Endothelial cell of umbilical vein (primary cell): ENCODE measurements around the gene CARS1. TPM values are rescaled to one million over a fixed set of nuclear protein-coding genes. Genes with fewer than 3 reads are reported as not detected.

Source experiments
- BruUV-seq: library from RNA; stranded (reverse); fragments of 400-500 nt; replicated peaks from 2 replicates; lab custom pipeline; 2021; lab: Mats Ljungman, UMichigan
- CTCF ChIA-PET: fragments of 300-600, 350-600 bp; sonication (Branson Sonifier 250); formaldehyde crosslinking; loops from one replicate; lab custom pipeline; 2021; ENCODE audit warnings: antibody characterized with exemption, inconsistent platforms; lab: Charles Lee
- POLR2A ChIA-PET: fragments of 300-600, 350-600 bp; sonication (Branson Sonifier 250); formaldehyde crosslinking; loops from one replicate; lab custom pipeline; 2021; ENCODE audit warnings: antibody characterized with exemption, inconsistent platforms; lab: Charles Lee
- DNase-seq: peaks from one replicate; pipeline ENCODE4 v3.0.0-alpha.2; 2011; ENCODE audit warnings: low read depth, low spot score
- FAIRE-seq: peaks from 2 replicates; lab custom pipeline; 2011; peaks lifted over from hg19 to GRCh38; lab: Jason Lieb, UNC
- H2AFZ ChIP-seq: 2 replicates; pipeline ENCODE4 v1.6.0; 2012; ENCODE audit warnings: low read depth, low read length, control low read depth, inconsistent platforms
- H3K27ac ChIP-seq: 2 replicates; pipeline ENCODE4 v1.5.1; 2011; ENCODE audit warnings: low read depth, mild to moderate bottlenecking, control low read depth, low read length, moderate library complexity; ENCODE audit not compliant: insufficient read depth
- H3K27me3 ChIP-seq, 2 experiments: 2 replicates each; pipeline versions ENCODE4 v1.6.0 to v1.6.1; 2011; ENCODE audit warnings: low read length in 2 of 2, mixed read lengths in 1 of 2; ENCODE audit not compliant: control insufficient read depth in 2 of 2, insufficient read depth in 2 of 2
- H3K36me3 ChIP-seq, 2 experiments: 2 replicates in 1 of 2; 3 replicates in 1 of 2; pipeline ENCODE4 v1.5.1; 2011; ENCODE audit warnings: low read length in 2 of 2, mild to moderate bottlenecking in 1 of 2, moderate library complexity in 1 of 2; ENCODE audit not compliant: control insufficient read depth in 2 of 2, insufficient read depth in 2 of 2; ENCODE audit errors: extremely low read depth in 1 of 2
- H3K4me1 ChIP-seq: 3 replicates; pipeline ENCODE4 v1.5.1; 2011; ENCODE audit warnings: mild to moderate bottlenecking, low read length; ENCODE audit not compliant: control insufficient read depth, insufficient read depth; ENCODE audit errors: extremely low read depth
- H3K4me2 ChIP-seq: 2 replicates; pipeline ENCODE4 v1.6.1; 2011; ENCODE audit warnings: low read length, control low read depth, mixed read lengths; ENCODE audit not compliant: insufficient read depth
- H3K4me3 ChIP-seq, 3 experiments: fragments of 200-600 bp in 1 of 3; sonication (generic), shearing (Covaris generic) in 1 of 3; replicated peaks in 1 of 3; 2 replicates each; pipeline ENCODE4 v1.5.1; 2011 to 2016; ENCODE audit warnings: control low read depth in 3 of 3, low read length in 3 of 3, mild to moderate bottlenecking in 2 of 3, inconsistent platforms in 1 of 3, low read depth in 1 of 3, moderate library complexity in 1 of 3; ENCODE audit not compliant: insufficient read depth in 1 of 3
- H3K79me2 ChIP-seq: 2 replicates; pipeline ENCODE4 v1.6.0; 2012; ENCODE audit warnings: low read length, inconsistent platforms; ENCODE audit not compliant: control insufficient read depth, insufficient read depth
- H3K9ac ChIP-seq: replicated peaks from 2 replicates; pipeline ENCODE3; 2011; ENCODE audit warnings: low read length, control low read depth; ENCODE audit not compliant: insufficient read depth; ENCODE audit errors: extremely low read depth
- H3K9me1 ChIP-seq: replicated peaks from 3 replicates; pipeline ENCODE4 v1.6.0; 2011; ENCODE audit warnings: mild to moderate bottlenecking, low read length; ENCODE audit not compliant: control insufficient read depth, insufficient read depth; ENCODE audit errors: extremely low read depth
- H3K9me3 ChIP-seq: replicated peaks from 2 replicates; pipeline ENCODE4 v1.5.1; 2012; ENCODE audit warnings: low read length, inconsistent platforms; ENCODE audit not compliant: control insufficient read depth, insufficient read depth
- H4K20me1 ChIP-seq: replicated peaks from 2 replicates; pipeline ENCODE3; 2011; ENCODE audit warnings: mild to moderate bottlenecking, low read length; ENCODE audit not compliant: control insufficient read depth, insufficient read depth; ENCODE audit errors: extremely low read depth
- EZH2 ChIP-seq: IDR thresholded peaks from 2 replicates; pipeline ENCODE4 v1.6.1; 2012; ENCODE audit warnings: borderline replicate concordance, low read depth, mild to moderate bottlenecking, moderate library complexity, low read length, inconsistent platforms; ENCODE audit not compliant: severe bottlenecking
- FOS ChIP-seq: IDR thresholded peaks from 2 replicates; pipeline ENCODE4 v1.6.1; 2011; ENCODE audit warnings: mild to moderate bottlenecking, low read length, moderate library complexity, borderline replicate concordance; ENCODE audit not compliant: insufficient read depth
- GATA2 ChIP-seq: IDR thresholded peaks from 2 replicates; pipeline ENCODE4 v1.7.0; 2011; ENCODE audit warnings: low read depth, mild to moderate bottlenecking, moderate library complexity, mixed read lengths, low read length; ENCODE audit not compliant: insufficient read length, insufficient read depth
- JUN ChIP-seq: IDR thresholded peaks from 2 replicates; pipeline ENCODE4 v1.6.1; 2011; ENCODE audit warnings: borderline replicate concordance, low read depth; ENCODE audit not compliant: insufficient read length, insufficient read depth
- MYC ChIP-seq: IDR thresholded peaks from one replicate; pipeline ENCODE4 v1.6.1; 2011; ENCODE audit warnings: mild to moderate bottlenecking, low read depth, low read length
- POLR2A ChIP-seq: IDR thresholded peaks from 2 replicates; pipeline ENCODE4 v1.6.1; 2012; ENCODE audit warnings: low read depth, mild to moderate bottlenecking, control low read depth, low read length
- POLR2AphosphoS5 ChIP-seq: IDR thresholded peaks from 2 replicates; pipeline ENCODE4 v1.6.1; 2012; ENCODE audit warnings: low read depth, mild to moderate bottlenecking, control low read depth, low read length, moderate library complexity; ENCODE audit not compliant: insufficient read depth
- dilution Hi-C: fragments of 300-500 bp; cut with MboI; formaldehyde crosslinking; loops from one replicate; pipeline ENCODE4 v1.15.0; 2019; ENCODE audit warnings: low sequenced_read_pairs; ENCODE audit not compliant: extremely low pct_ligation_motif_present
- intact Hi-C: fragments of 100-400 bp; cut with micrococcal nuclease; formaldehyde crosslinking; loops from one replicate; pipeline ENCODE4 v1.10.0; 2022
- polyA plus RNA-seq, 4 experiments: library from polyadenylated mRNA; depleted of rRNA in 3 of 4; stranded (reverse) in 3 of 4; unstranded in 1 of 4; fragments of >200 nt; gene quantifications; 2 replicates each; pipeline versions ENCODE4 v1.2.1 to v1.2.3, GENCODE V29; 2011 to 2012; ENCODE audit warnings: missing spikeins in 1 of 4
- total RNA-seq: library from RNA; stranded (reverse); gene quantifications from 2 replicates; pipeline ENCODE4 v1.2.3, GENCODE V29; 2021
- TF ChIP-seq, protein P1 (sequence below): IDR thresholded peaks from 2 replicates; pipeline ENCODE4 v1.6.1; 2011; ENCODE audit not compliant: insufficient read depth, insufficient read length
- TF ChIP-seq, protein P2 (sequence below), 2 donors: IDR thresholded peaks; 1 replicate in 1 of 2; 2 replicates in 1 of 2; pipeline ENCODE4 v1.5.1; 2011; ENCODE audit warnings: low read length in 2 of 2, mild to moderate bottlenecking in 2 of 2, moderate library complexity in 2 of 2, control low read depth in 1 of 2, inconsistent platforms in 1 of 2, low read depth in 1 of 2; ENCODE audit not compliant: insufficient read depth in 1 of 2; ENCODE audit errors: extremely low read depth in 1 of 2

Gene CARS1
- total and polyA plus RNA-seq, 2 donors (not counting 3 experiments of a cell fraction or from before 2014, with no cell fraction given) = 43.5 to 66.2 TPM

DNA sequence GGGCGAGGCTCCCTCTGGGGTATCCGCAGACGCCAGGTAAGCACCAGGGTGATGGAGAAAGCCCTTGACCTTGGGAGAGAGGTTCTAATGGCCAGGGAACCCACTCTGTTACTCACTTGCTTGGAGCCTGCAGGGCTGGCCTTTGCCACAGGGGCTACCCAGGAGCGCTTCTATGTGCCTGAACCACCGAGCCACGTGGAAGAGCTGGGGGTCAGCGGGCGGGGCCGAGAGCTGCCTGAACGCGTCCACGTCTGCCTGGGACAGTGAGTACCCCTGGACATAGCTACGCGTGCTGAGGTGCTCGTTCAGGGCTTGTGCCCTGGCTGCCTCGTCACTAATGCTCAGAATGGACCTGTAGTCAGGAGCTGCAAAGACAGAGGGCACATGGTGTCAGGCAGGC, 9.6 kb downstream of the CARS1 start:
- CTCF ChIA-PET = interaction anchor here (0.6 to 1.3 kb wide), 3 partner anchors 10 to 316 kb away, joined by 3 to 4 read pairs (median 3); no protein-coding TSS in a partner anchor
- H3K9me3 ChIP-seq = no peaks in the 10 kb centered on the region
- no peak overlapping the region for H3K4me3 ChIP-seq
- dilution Hi-C loops = no loop called here
- intact Hi-C loops = no loop called here
- H4K20me1 ChIP-seq = no peaks in the 10 kb centered on the region
- POLR2A ChIA-PET = interaction anchor here (0.8 kb wide), 1 partner anchor 10 kb away, joined by 3 read pairs; the partner anchor contains the start of gene CARS1
- no peak overlapping the region for H3K27ac ChIP-seq
- no TSS peak for BruUV-seq
- H2AFZ ChIP-seq = no peak overlapping the region
- no peak overlapping the region for H3K9ac ChIP-seq
- TF ChIP-seq FOS (no peak), POLR2A (no peak), POLR2AphosphoS5 (no peak), EZH2 (no peak), GATA2 (no peak), JUN (no peak), MYC (no peak)
- TF ChIP-seq, protein P1, sequence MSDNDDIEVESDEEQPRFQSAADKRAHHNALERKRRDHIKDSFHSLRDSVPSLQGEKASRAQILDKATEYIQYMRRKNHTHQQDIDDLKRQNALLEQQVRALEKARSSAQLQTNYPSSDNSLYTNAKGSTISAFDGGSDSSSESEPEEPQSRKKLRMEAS = no peak
- TF ChIP-seq, protein P2, sequence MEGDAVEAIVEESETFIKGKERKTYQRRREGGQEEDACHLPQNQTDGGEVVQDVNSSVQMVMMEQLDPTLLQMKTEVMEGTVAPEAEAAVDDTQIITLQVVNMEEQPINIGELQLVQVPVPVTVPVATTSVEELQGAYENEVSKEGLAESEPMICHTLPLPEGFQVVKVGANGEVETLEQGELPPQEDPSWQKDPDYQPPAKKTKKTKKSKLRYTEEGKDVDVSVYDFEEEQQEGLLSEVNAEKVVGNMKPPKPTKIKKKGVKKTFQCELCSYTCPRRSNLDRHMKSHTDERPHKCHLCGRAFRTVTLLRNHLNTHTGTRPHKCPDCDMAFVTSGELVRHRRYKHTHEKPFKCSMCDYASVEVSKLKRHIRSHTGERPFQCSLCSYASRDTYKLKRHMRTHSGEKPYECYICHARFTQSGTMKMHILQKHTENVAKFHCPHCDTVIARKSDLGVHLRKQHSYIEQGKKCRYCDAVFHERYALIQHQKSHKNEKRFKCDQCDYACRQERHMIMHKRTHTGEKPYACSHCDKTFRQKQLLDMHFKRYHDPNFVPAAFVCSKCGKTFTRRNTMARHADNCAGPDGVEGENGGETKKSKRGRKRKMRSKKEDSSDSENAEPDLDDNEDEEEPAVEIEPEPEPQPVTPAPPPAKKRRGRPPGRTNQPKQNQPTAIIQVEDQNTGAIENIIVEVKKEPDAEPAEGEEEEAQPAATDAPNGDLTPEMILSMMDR (IDR thresholded peaks at IDR 0.05; ENCODE audit: extremely low read depth in 1 of 2, insufficient read depth in 1 of 2, low read depth in 1 of 2, low read length in 2 of 2) = no peak
- peaks cover 87% of the 10 kb centered on the region for H3K79me2 ChIP-seq
- DNase-seq (no peak), FAIRE-seq (no peak)
- H3K36me3 ChIP-seq = peaks cover 0 to 3% of the 10 kb centered on the region in 2 experiments
- no peaks in the 10 kb centered on the region for H3K27me3 ChIP-seq
- no peaks in the 10 kb centered on the region for H3K9me1 ChIP-seq
- H3K4me1 ChIP-seq = peaks cover 19% of the 10 kb centered on the region
- no peak overlapping the region for H3K4me2 ChIP-seq
